ENCODE results near the gene CTIF.

- TF ChIP-seq, protein P1, sequence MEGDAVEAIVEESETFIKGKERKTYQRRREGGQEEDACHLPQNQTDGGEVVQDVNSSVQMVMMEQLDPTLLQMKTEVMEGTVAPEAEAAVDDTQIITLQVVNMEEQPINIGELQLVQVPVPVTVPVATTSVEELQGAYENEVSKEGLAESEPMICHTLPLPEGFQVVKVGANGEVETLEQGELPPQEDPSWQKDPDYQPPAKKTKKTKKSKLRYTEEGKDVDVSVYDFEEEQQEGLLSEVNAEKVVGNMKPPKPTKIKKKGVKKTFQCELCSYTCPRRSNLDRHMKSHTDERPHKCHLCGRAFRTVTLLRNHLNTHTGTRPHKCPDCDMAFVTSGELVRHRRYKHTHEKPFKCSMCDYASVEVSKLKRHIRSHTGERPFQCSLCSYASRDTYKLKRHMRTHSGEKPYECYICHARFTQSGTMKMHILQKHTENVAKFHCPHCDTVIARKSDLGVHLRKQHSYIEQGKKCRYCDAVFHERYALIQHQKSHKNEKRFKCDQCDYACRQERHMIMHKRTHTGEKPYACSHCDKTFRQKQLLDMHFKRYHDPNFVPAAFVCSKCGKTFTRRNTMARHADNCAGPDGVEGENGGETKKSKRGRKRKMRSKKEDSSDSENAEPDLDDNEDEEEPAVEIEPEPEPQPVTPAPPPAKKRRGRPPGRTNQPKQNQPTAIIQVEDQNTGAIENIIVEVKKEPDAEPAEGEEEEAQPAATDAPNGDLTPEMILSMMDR (IDR thresholded peaks at IDR 0.05), result no peak
- no peak for TF ChIP-seq POLR2A (IDR thresholded peaks at IDR 0.05)
These were observed 303.6 kb downstream of the CTIF start for GRCh38 chr18:48842259-48843061.

Measured in transverse colon (tissue), 3 donors.